Heart left ventricle (tissue), 16 donors: ENCODE data around the gene CACNA1C. TPM values are rescaled to one million over a fixed set of nuclear protein-coding genes. Genes with fewer than 3 reads are reported as not detected.
A peak's percentile ranks its signal among the peaks of the same experiment; 100 is the strongest.

Source experiments
- ATAC-seq, 4 donors: fragments of 200-7000 bp; cut with Tn5 transposase; one replicate each; pipeline ENCODE4 v1.9.1; 2020 to 2022; ENCODE audit warnings: moderate library complexity in 4 of 4, mild to moderate bottlenecking in 3 of 4, moderate number of reproducible peaks in 1 of 4
- DNase-seq, 5 donors: peaks; one replicate each; pipeline ENCODE4 v3.0.0-alpha.2; 2020
- H3K27ac ChIP-seq, 12 donors: fragments of 200-600 bp; sonication (generic) in 4 of 12; one replicate each; pipeline versions ENCODE4 v1.5.0 to v1.8.0; 2016 to 2022; ENCODE audit warnings: mild to moderate bottlenecking in 2 of 12
- H3K27me3 ChIP-seq, 9 donors: fragments of 200-600 bp; sonication (generic) in 2 of 9; one replicate each; pipeline versions ENCODE4 v1.5.1 to v1.8.0; 2016 to 2022; ENCODE audit warnings: mild to moderate bottlenecking in 3 of 9
- H3K36me3 ChIP-seq, 9 donors: fragments of 200-600 bp; sonication (generic) in 2 of 9; one replicate each; pipeline versions ENCODE4 v1.5.0 to v1.8.0; 2018 to 2022; ENCODE audit warnings: mild to moderate bottlenecking in 2 of 9
- H3K4me1 ChIP-seq, 12 donors: fragments of 200-600 bp; sonication (generic) in 4 of 12; one replicate each; pipeline versions ENCODE4 v1.5.0 to v1.8.0; 2016 to 2022; ENCODE audit warnings: mild to moderate bottlenecking in 3 of 12
- H3K4me3 ChIP-seq, 12 donors: fragments of 200-600 bp; sonication (generic) in 4 of 12; one replicate each; pipeline versions ENCODE4 v1.5.0 to v1.8.0; 2017 to 2022; ENCODE audit warnings: mild to moderate bottlenecking in 9 of 12, moderate library complexity in 4 of 12
- H3K9me3 ChIP-seq, 12 donors: fragments of 200-600 bp; sonication (generic) in 4 of 12; one replicate each; pipeline versions ENCODE4 v1.5.0 to v1.8.0; 2016 to 2022; ENCODE audit warnings: mild to moderate bottlenecking in 1 of 12
- POLR2A ChIP-seq, 2 donors: fragments of 450-650 bp; IDR thresholded peaks; one replicate each; pipeline ENCODE4 v1.6.1; 2017; ENCODE audit warnings: antibody characterized with exemption in 2 of 2, mild to moderate bottlenecking in 2 of 2, moderate library complexity in 2 of 2
- WGBS, 4 donors: extraction: QIAGEN DNeasy Blood & Tissue Kit in 2 of 4; methylation state at CpG; one replicate each; pipeline versions ENCODE4 v1.1.5 to v1.1.7; 2013 to 2018; 5-methylcytosine and 5-hydroxymethylcytosine counted together
- intact Hi-C, 10 donors: fragments of 100-400 bp; cut with DNase I; formaldehyde crosslinking; loops; one replicate each; pipeline versions ENCODE4 v1.11.1 to v1.14.2; 2022
- polyA plus RNA-seq, 2 donors: library from polyadenylated mRNA; stranded (reverse); fragments of 200-250 nt; gene quantifications; one replicate each; pipeline ENCODE4 v1.2.3, GENCODE V29; 2013
- total RNA-seq, 9 donors: library from RNA; depleted of rRNA in 2 of 9; stranded (reverse); fragments of >200 nt in 2 of 9; fragmentation: NEBNext Ultra II Directional in 3 of 9; extraction: Animal tissue kit (Norgen Biotek cat#: 25700) in 3 of 9; gene quantifications; one replicate each; pipeline versions ENCODE4 v1.1.0 to v1.2.4, GENCODE V29; 2016 to 2023
- TF ChIP-seq, protein P1 (sequence below), 12 donors: fragments of 200-600 bp; sonication (generic) in 4 of 12; IDR thresholded peaks; one replicate each; pipeline versions ENCODE4 v1.5.0 to v1.8.0; 2018 to 2022; ENCODE audit warnings: antibody characterized with exemption in 12 of 12, mild to moderate bottlenecking in 5 of 12
- donor health status: ischemic (EF 13 %, LVEDD 7.1; RV severe dilation, severe dysfunction).
- donor health status: healthy with polysubstance abuse.
- donor health status: DM: no; HTN: yes; CAD: no.
- donor health status: DM: no; HTN: no; CAD: no.
- donor health status: ischemic (EF 25% LVEDD 6.9; RV normal size, moderate dysfunction).
- donor health status: ischemic (EF 25% LVEDD 5.7; RV mildly dilated, moderate dysfunction).
- donor health status: healthy.
- donor health status: DM: yes; HTN: yes; CAD: no.
- donor health status: ischemic (EF 35%, LVEDD 5.7; RV mildly dilated, moderate dysfunction).
- donor health status: nonischemic (EF 11% LVEDD 7.7; RV severe dilation, severe dysfunction).
- donor health status: DM: yes; HTN: yes; CAD: no.
- donor health status: PGD.
- donor health status: ischemic (EF 29% LVEDD 5.4; RV normal size, mild dysfunction).
- donor health status: nonischemic (EF 23%, LVEDD 6.1; RV moderate dilation, normal function).

The CACNA1C gene
- total and polyA plus RNA-seq, 11 donors, result 41.9 to 196 (median 164) TPM

DNA sequence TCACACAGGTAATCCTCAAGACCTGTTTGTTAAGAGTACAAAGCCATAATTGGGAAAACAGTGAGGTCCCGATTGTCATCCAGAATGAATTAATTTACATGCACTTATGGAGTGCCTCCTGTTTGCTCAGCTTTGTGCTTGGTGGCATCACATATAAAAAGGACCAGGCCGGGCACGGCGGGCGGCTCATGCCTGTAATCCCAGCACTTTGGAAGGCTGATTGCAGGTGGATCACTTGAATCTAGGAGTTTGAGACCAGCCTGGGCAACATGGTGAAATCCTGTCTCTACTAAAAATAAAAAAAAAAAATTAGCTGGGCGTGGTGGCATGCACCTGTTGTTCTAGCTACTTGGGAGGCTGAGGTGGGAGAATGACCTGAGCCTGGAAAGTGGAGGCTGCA is 247.4 kb downstream of the CACNA1C start:
- Histone ChIP-seq H3K27ac (peak overlapping the region in 2 of 12 donors; percentile 68 to 77), H3K27me3 (no peaks in the 10 kb centered on the region), H3K4me1 (peaks cover 0 to 97% (median 64%) of the 10 kb centered on the region in 12 donors), H3K9me3 (no peaks in the 10 kb centered on the region), H3K4me3 (no peak overlapping the region), H3K36me3 (no peaks in the 10 kb centered on the region)
- WGBS, 4 donors, result 94 to 97% (median 97%) methylated on average over 6 of the region's 6 CpGs
- no peak for TF ChIP-seq POLR2A (IDR thresholded peaks at IDR 0.05)
- TF ChIP-seq, protein P1, sequence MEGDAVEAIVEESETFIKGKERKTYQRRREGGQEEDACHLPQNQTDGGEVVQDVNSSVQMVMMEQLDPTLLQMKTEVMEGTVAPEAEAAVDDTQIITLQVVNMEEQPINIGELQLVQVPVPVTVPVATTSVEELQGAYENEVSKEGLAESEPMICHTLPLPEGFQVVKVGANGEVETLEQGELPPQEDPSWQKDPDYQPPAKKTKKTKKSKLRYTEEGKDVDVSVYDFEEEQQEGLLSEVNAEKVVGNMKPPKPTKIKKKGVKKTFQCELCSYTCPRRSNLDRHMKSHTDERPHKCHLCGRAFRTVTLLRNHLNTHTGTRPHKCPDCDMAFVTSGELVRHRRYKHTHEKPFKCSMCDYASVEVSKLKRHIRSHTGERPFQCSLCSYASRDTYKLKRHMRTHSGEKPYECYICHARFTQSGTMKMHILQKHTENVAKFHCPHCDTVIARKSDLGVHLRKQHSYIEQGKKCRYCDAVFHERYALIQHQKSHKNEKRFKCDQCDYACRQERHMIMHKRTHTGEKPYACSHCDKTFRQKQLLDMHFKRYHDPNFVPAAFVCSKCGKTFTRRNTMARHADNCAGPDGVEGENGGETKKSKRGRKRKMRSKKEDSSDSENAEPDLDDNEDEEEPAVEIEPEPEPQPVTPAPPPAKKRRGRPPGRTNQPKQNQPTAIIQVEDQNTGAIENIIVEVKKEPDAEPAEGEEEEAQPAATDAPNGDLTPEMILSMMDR (IDR thresholded peaks at IDR 0.05), result no peak
- intact Hi-C loops, result loop anchor here in 3 of 10 donors (5.0 to 10.0 kb wide), 3 partner anchors 82 to 1815 kb away; no protein-coding TSS in a partner anchor
- ATAC-seq (no peak), DNase-seq (no peak)

DNA sequence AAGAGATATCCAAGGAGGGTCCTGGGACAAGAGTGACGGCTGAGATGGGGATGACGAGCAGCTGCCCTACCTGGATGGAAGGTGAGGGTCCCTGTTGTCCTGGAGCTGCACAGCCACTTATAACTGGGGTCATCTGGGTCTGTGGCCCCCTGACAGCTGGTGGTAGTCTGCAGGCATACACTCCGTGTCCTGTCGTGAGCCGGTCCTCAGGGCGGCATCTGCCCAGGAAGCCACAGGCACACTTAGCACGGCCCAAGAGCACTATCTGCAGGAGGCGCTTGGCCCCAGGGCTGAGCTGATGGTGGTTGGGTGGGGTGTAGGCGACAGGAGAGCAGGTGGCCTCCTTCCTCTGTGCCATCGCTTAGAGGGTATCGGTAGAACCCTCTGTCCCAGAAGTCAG is 248.1 kb downstream of the CACNA1C start:
- Histone ChIP-seq H3K9me3 (no peaks in the 10 kb centered on the region), H3K27ac (peak overlapping the region in 4 of 12 donors; percentile 68 to 81 (median 75)), H3K4me1 (peaks cover 0 to 97% (median 63%) of the 10 kb centered on the region in 12 donors), H3K36me3 (no peaks in the 10 kb centered on the region), H3K27me3 (no peaks in the 10 kb centered on the region), H3K4me3 (no peak overlapping the region)
- DNase-seq (no peak), ATAC-seq (no peak)
- WGBS, 4 donors, result 89 to 93% (median 92%) methylated on average over 7 to 11 of the region's 11 CpGs
- TF ChIP-seq, protein P1 (IDR thresholded peaks at IDR 0.05), result no peak
- TF ChIP-seq POLR2A (IDR thresholded peaks at IDR 0.05), result no peak
- intact Hi-C loops, result loop anchor here in 3 of 10 donors (5.0 to 10.0 kb wide), 3 partner anchors 81 to 1816 kb away; no protein-coding TSS in a partner anchor

DNA sequence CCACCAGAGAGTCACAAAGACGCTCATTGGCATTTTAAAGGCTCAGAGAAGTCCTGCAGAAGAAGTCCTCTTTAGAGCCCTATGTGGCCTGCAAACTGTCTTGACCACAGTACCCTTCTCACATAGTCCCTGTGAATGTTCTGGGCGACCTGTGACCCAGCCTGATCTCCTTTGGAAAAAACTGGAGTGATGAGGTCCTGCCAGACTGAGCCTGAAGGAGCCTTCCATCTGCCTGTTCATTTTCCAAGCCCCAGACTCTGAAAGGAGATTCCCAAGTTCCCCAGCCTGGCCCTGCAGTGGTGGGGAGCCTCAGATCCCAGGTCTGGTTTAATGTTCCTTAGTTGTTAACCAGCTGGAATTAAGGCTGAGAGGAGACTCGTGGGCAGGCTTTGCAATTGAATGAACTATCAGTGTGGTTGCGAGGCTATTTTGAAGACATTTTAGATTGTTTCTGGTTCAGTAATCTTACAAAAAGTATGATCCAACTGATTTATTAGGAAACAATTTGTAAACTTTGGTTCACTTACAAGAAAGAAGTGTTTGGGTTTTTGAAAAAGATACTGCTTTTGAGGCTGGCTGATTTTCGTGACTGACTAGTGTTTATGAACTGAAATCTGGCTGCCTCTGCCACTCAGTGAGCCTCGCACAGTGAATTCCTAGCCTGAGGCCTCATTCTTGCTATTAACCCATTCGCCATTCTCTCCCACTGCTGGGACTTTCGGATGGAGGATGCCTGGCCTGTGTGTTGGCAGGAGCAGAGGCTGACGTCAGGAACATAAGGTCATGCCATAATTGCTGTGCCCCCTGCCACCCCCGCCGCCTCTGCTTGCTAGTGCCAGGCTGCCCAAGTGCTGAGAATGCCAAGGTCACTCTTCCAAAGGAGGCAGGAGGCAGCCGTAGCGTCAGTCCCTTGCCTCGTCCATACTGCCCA is 249.0 kb downstream of the CACNA1C start:
- intact Hi-C loops, result loop anchor here in 3 of 10 donors (5.0 to 10.0 kb wide), 3 partner anchors 81 to 1817 kb away; no protein-coding TSS in a partner anchor
- ATAC-seq, result peak; percentile 66 to 80 (median 78)
- WGBS, 4 donors, result 43 to 64% (median 61%) methylated on average over 12 to 14 of the region's 14 CpGs
- Histone ChIP-seq H3K9me3 (no peaks in the 10 kb centered on the region), H3K27ac (peak overlapping the region in 11 of 12 donors; percentile 51 to 89 (median 68)), H3K36me3 (no peaks in the 10 kb centered on the region), H3K4me1 (peaks cover 0 to 97% (median 63%) of the 10 kb centered on the region in 12 donors), H3K4me3 (no peak overlapping the region), H3K27me3 (no peaks in the 10 kb centered on the region)
- peak in 4 of 5 donors; percentile 73 to 87 (median 78) for DNase-seq
- TF ChIP-seq POLR2A (IDR thresholded peaks at IDR 0.05), result no peak
- TF ChIP-seq, protein P1 (IDR thresholded peaks at IDR 0.05), result no peak
